Peyer's patch (tissue), 4 donors: ENCODE data around the gene SMAD2.

Experiments
- CTCF ChIP-seq, 6 experiments: fragments of 450-650 bp in 4 of 6; fragments of 200-600 bp in 2 of 6; sonication (generic) in 1 of 6; IDR thresholded peaks; one replicate each; pipeline ENCODE4 v1.5.1; 2017 to 2019; ENCODE audit warnings: antibody characterized with exemption in 6 of 6, mild to moderate bottlenecking in 3 of 6, moderate library complexity in 1 of 6
- POLR2A ChIP-seq, 2 donors: fragments of 450-650 bp; IDR thresholded peaks; one replicate each; pipeline ENCODE4 v1.5.1; 2017; ENCODE audit warnings: antibody characterized with exemption in 2 of 2, mild to moderate bottlenecking in 2 of 2, moderate library complexity in 2 of 2

- TF ChIP-seq CTCF (IDR thresholded peaks at IDR 0.05) = no peak
- TF ChIP-seq POLR2A (IDR thresholded peaks at IDR 0.05) = no peak
Measured at GRCh38 chr18:47975701-47976100, 45.2 kb upstream of the SMAD2 start.
